Islet precursor cell (in vitro differentiated cells): ENCODE data around the gene MIOS.
"Not testable (repeated sequence)": the region's sequence is repeated elsewhere in the genome, so short reads cannot be mapped to it uniquely, and the experiment has no call there.

Experiments
- DNase-seq: peaks from one replicate; pipeline ENCODE4 v3.0.0-alpha.2; 2018

The MIOS gene

GRCh38 chr7:7651479-7651878, 84.8 kb downstream of the MIOS start:
- no peak for DNase-seq

- no peak for DNase-seq
These were observed 86.3 kb downstream of the MIOS start for GRCh38 chr7:7652798-7653540.

GRCh38 chr7:7653593-7654187, 87.0 kb downstream of the MIOS start:
- DNase-seq: peak; percentile 60

- no peak for DNase-seq
These were observed 88.5 kb downstream of the MIOS start for GRCh38 chr7:7654964-7655715.

GRCh38 chr7:7656459-7656858, 89.8 kb downstream of the MIOS start:
- not testable (repeated sequence) for DNase-seq
